Right lobe of liver (tissue), 6 donors: Measurements from ENCODE around the gene OCLN. TPM values are rescaled to one million over a fixed set of nuclear protein-coding genes. Genes with fewer than 3 reads are reported as not detected.
"Not testable (repeated sequence)": the region's sequence is repeated elsewhere in the genome, so short reads cannot be mapped to it uniquely, and the experiment has no call there.

ENCODE experiments used
- ATAC-seq, 4 donors: fragments of 200-7000 bp; cut with Tn5 transposase; one replicate each; pipeline ENCODE4 v1.9.1; 2020; ENCODE audit warnings: mild to moderate bottlenecking in 4 of 4, moderate library complexity in 4 of 4
- DNase-seq, 3 donors: peaks; one replicate each; pipeline ENCODE4 v3.0.0-alpha.2; 2020
- H3K27ac ChIP-seq, 3 donors: fragments of 200-600 bp; one replicate each; pipeline ENCODE4 v1.8.0; 2022
- H3K27me3 ChIP-seq, 2 donors: fragments of 200-600 bp; one replicate each; pipeline ENCODE4 v1.8.0; 2022
- H3K36me3 ChIP-seq, 4 donors: fragments of 200-600 bp; sonication (generic) in 1 of 4; one replicate each; pipeline versions ENCODE4 v1.5.1 to v1.8.0; 2017 to 2022; ENCODE audit warnings: control low read depth in 1 of 4
- H3K4me1 ChIP-seq, 4 donors: fragments of 200-600 bp; sonication (generic) in 1 of 4; one replicate each; pipeline versions ENCODE4 v1.5.1 to v1.8.0; 2017 to 2022; ENCODE audit warnings: control low read depth in 1 of 4
- H3K4me3 ChIP-seq, 3 donors: fragments of 200-600 bp; one replicate each; pipeline ENCODE4 v1.8.0; 2022
- H3K9me3 ChIP-seq, 4 donors: fragments of 200-600 bp; sonication (generic) in 1 of 4; one replicate each; pipeline versions ENCODE4 v1.5.1 to v1.8.0; 2017 to 2022; ENCODE audit warnings: control low read depth in 1 of 4
- CTCF ChIP-seq, 4 donors: fragments of 200-600 bp in 3 of 4; fragments of 450-650 bp in 1 of 4; IDR thresholded peaks; one replicate each; pipeline versions ENCODE4 v1.5.1 to v1.8.0; 2016 to 2022; ENCODE audit warnings: antibody characterized with exemption in 4 of 4, mild to moderate bottlenecking in 2 of 4
- POLR2A ChIP-seq: fragments of 450-650 bp; IDR thresholded peaks from one replicate; pipeline ENCODE4 v1.6.1; 2017; ENCODE audit warnings: antibody characterized with exemption, mild to moderate bottlenecking
- WGBS: methylation state at CpG from one replicate; pipeline ENCODE4 v1.1.6; 2018; ENCODE audit warnings: low coverage, low lambda C conversion rate; ENCODE audit not compliant: insufficient coverage; ENCODE audit errors: missing lambda C conversion rate; 5-methylcytosine and 5-hydroxymethylcytosine counted together
- intact Hi-C, 2 donors: fragments of 100-400 bp; cut with DNase I; formaldehyde crosslinking; loops; one replicate each; pipeline versions ENCODE4 v1.11.2 to v1.14.1; 2022
- total RNA-seq, 6 experiments: library from RNA; depleted of rRNA in 2 of 6; stranded (reverse); fragments of >200 nt in 2 of 6; fragmentation: NEBNext Ultra II Directional in 3 of 6; extraction: Animal tissue kit (Norgen Biotek cat#: 25700) in 3 of 6; gene quantifications; one replicate each; pipeline versions ENCODE4 v1.1.0 to v1.2.4, GENCODE V29; 2016 to 2023
- donor health status: DM: no; HTN: yes; CAD: no.
- donor health status: DM: no; HTN: no; CAD: no.
- donor health status: DM: no; HTN: no; CAD: no.
- donor health status: DM: no; HTN: yes; CAD: no.
- donor health status: DM: no; HTN: yes; CAD: no.

Gene OCLN
- total RNA-seq, 6 experiments from 2014 or later, result 28.5 to 73.9 (median 50.8) TPM

- TF ChIP-seq POLR2A, result no peak
- no peak for TF ChIP-seq CTCF (IDR thresholded peaks at IDR 0.05)
Measured at GRCh38 chr5:69531406-69531801, 38.8 kb downstream of the OCLN start.

GRCh38 chr5:69537911-69538310 is 45.3 kb downstream of the OCLN start:
- H3K9me3 ChIP-seq, H3K27me3 ChIP-seq, H3K4me1 ChIP-seq, H3K27ac ChIP-seq, H3K4me3 ChIP-seq, ATAC-seq, intact Hi-C loops, DNase-seq, H3K36me3 ChIP-seq: not testable (repeated sequence)
- 59% methylated on average over 2 of the region's 3 CpGs for WGBS

More at GRCh38 chr5:69531406-69531801, 38.8 kb downstream of the OCLN start:
- WGBS, result 52% methylated on average over 3 of the region's 3 CpGs
- H3K4me3 ChIP-seq, result no peak overlapping the region
- no peak for ATAC-seq
- peaks cover 0 to 5% (median 0%) of the 10 kb centered on the region in 4 donors for H3K36me3 ChIP-seq
- H3K27me3 ChIP-seq, result no peaks in the 10 kb centered on the region
- intact Hi-C loops, result no loop called here
- no peak for DNase-seq
- no peaks in the 10 kb centered on the region for H3K9me3 ChIP-seq
- no peaks in the 10 kb centered on the region for H3K4me1 ChIP-seq
- no peak overlapping the region for H3K27ac ChIP-seq

- ATAC-seq, result peak; percentile 69 to 81 (median 74)
- H3K4me3 ChIP-seq, result not testable (repeated sequence)
Measured at GRCh38 chr5:69538735-69539134, 46.1 kb downstream of the OCLN start.

GRCh38 chr5:69541347-69541746 is 48.8 kb downstream of the OCLN start:
- H3K27ac ChIP-seq, intact Hi-C loops, H3K36me3 ChIP-seq, H3K4me1 ChIP-seq, ATAC-seq, H3K27me3 ChIP-seq, H3K4me3 ChIP-seq, DNase-seq, H3K9me3 ChIP-seq: not testable (repeated sequence)
- no CpG with 5 or more reads among the region's 1 CpG for WGBS

More at GRCh38 chr5:69538735-69539134, 46.1 kb downstream of the OCLN start:
- H3K9me3 ChIP-seq, H3K27me3 ChIP-seq, H3K4me1 ChIP-seq, H3K27ac ChIP-seq, H3K36me3 ChIP-seq, DNase-seq, intact Hi-C loops: not testable (repeated sequence)
- 35% methylated on average over 2 of the region's 2 CpGs for WGBS

- DNase-seq, intact Hi-C loops, H3K27me3 ChIP-seq, H3K9me3 ChIP-seq, H3K4me1 ChIP-seq, H3K36me3 ChIP-seq, H3K4me3 ChIP-seq, H3K27ac ChIP-seq: not testable (repeated sequence)
- peak; percentile 64 to 83 (median 76) for ATAC-seq
- WGBS, result no CpG with 5 or more reads among the region's 3 CpGs
Measured at GRCh38 chr5:69542838-69543618, 50.4 kb downstream of the OCLN start.

GRCh38 chr5:69544602-69545001 is 52.0 kb downstream of the OCLN start:
- DNase-seq, H3K36me3 ChIP-seq: not testable (repeated sequence)

GRCh38 chr5:69559908-69560330 is 67.3 kb downstream of the OCLN start, which contains the start of gene GTF2H2C:
GTF2H2C (plus strand) TSS chr5:69560191; CDS start chr5:69565133, 4,942 bp downstream.
- H3K36me3 ChIP-seq, intact Hi-C loops, H3K27me3 ChIP-seq, H3K9me3 ChIP-seq, H3K4me1 ChIP-seq: not testable (repeated sequence)
- Histone ChIP-seq H3K4me3 (peak within 1 kb of the TSS; percentile 27 to 50 (median 29)), H3K27ac (peak within 1 kb of the TSS; percentile 43 to 69 (median 60))
- TF ChIP-seq CTCF (IDR thresholded peaks at IDR 0.05), result peak in 3 of 4 donors; percentile 35 to 46 (median 36)
- WGBS, result 0% methylated on average over 3 of the region's 40 CpGs
- ATAC-seq (peak; percentile 94 to 99 (median 98)), DNase-seq (peak; percentile 72 to 86 (median 84))

More at GRCh38 chr5:69544602-69545001, 52.0 kb downstream of the OCLN start:
- peak in 3 of 4 donors; percentile 29 to 38 (median 34) for ATAC-seq
- no CpG with 5 or more reads among the region's 7 CpGs for WGBS
- H3K9me3 ChIP-seq, H3K4me3 ChIP-seq, intact Hi-C loops, H3K27me3 ChIP-seq, H3K4me1 ChIP-seq: not testable (repeated sequence)
- H3K27ac ChIP-seq, result peak overlapping the region in 1 of 3 donors; percentile 37

- intact Hi-C loops, H3K4me1 ChIP-seq, H3K9me3 ChIP-seq, H3K36me3 ChIP-seq, H3K27me3 ChIP-seq, DNase-seq, H3K27ac ChIP-seq: not testable (repeated sequence)
- peak in 3 of 4 donors; percentile 10 for ATAC-seq
- WGBS, result 28% methylated on average over 6 of the region's 31 CpGs
- H3K4me3 ChIP-seq, result peak overlapping the region; percentile 25 to 50 (median 29)
Measured at GRCh38 chr5:69560587-69561431, 68.2 kb downstream of the OCLN start.

- H3K36me3 ChIP-seq, intact Hi-C loops, H3K27ac ChIP-seq, DNase-seq, H3K4me1 ChIP-seq, H3K9me3 ChIP-seq, ATAC-seq, H3K27me3 ChIP-seq, H3K4me3 ChIP-seq: not testable (repeated sequence)
- WGBS, result 80% methylated on average over 2 of the region's 2 CpGs
Measured at GRCh38 chr5:69566172-69566571, 73.6 kb downstream of the OCLN start.
